ENCODE data around the gene ITGA5.

ITGA5 gene

GRCh38 chr12:54373649-54374561 lies 45.2 kb downstream of the ITGA5 start:
- no peak for DNase-seq (ENCODE audit: low read depth)
- Histone ChIP-seq H3K4me1 (ENCODE audit: control insufficient read depth, insufficient read depth, low read length) (peaks cover 63% of the 10 kb centered on the region), H3K9ac (ENCODE audit: low read length) (no peak overlapping the region), H3K27me3 (replicated peaks; ENCODE audit: control insufficient read depth, insufficient read depth, low read length) (no peaks in the 10 kb centered on the region), H3K4me3 (ENCODE audit: low read length) (no peak overlapping the region), H3K36me3 (ENCODE audit: control insufficient read depth, insufficient read depth, low read length, severe bottlenecking) (peaks cover 3% of the 10 kb centered on the region), H3K9me3 (ENCODE audit: control insufficient read depth, low read length) (no peaks in the 10 kb centered on the region)

- no peak overlapping the region for H3K9ac ChIP-seq (ENCODE audit: low read length)
- peaks cover 70% of the 10 kb centered on the region for H3K4me1 ChIP-seq (ENCODE audit: control insufficient read depth, insufficient read depth, low read length)
- no peaks in the 10 kb centered on the region for H3K27me3 ChIP-seq (replicated peaks; ENCODE audit: control insufficient read depth, insufficient read depth, low read length)
- H3K36me3 ChIP-seq (ENCODE audit: control insufficient read depth, insufficient read depth, low read length, severe bottlenecking): peaks cover 3% of the 10 kb centered on the region
- H3K9me3 ChIP-seq (ENCODE audit: control insufficient read depth, low read length): no peaks in the 10 kb centered on the region
- no peak overlapping the region for H3K4me3 ChIP-seq (ENCODE audit: low read length)
- peak; percentile 40 for DNase-seq (ENCODE audit: low read depth)
These were observed 46.8 kb downstream of the ITGA5 start for GRCh38 chr12:54372113-54372806.

GRCh38 chr12:54371328-54372112 lies 47.5 kb downstream of the ITGA5 start:
- Histone ChIP-seq H3K9me3 (ENCODE audit: control insufficient read depth, low read length) (no peaks in the 10 kb centered on the region), H3K4me3 (ENCODE audit: low read length) (no peak overlapping the region), H3K27me3 (replicated peaks; ENCODE audit: control insufficient read depth, insufficient read depth, low read length) (no peaks in the 10 kb centered on the region), H3K4me1 (ENCODE audit: control insufficient read depth, insufficient read depth, low read length) (peaks cover 62% of the 10 kb centered on the region), H3K9ac (ENCODE audit: low read length) (no peak overlapping the region), H3K36me3 (ENCODE audit: control insufficient read depth, insufficient read depth, low read length, severe bottlenecking) (peaks cover 3% of the 10 kb centered on the region)
- peak; percentile 42 for DNase-seq (ENCODE audit: low read depth)

GRCh38 chr12:54370171-54370730 lies 48.8 kb downstream of the ITGA5 start:
- Histone ChIP-seq H3K4me3 (ENCODE audit: low read length) (peak overlapping the region; percentile 56), H3K27me3 (replicated peaks; ENCODE audit: control insufficient read depth, insufficient read depth, low read length) (no peaks in the 10 kb centered on the region), H3K4me1 (ENCODE audit: control insufficient read depth, insufficient read depth, low read length) (peaks cover 49% of the 10 kb centered on the region), H3K9ac (ENCODE audit: low read length) (peak overlapping the region; percentile 61), H3K36me3 (ENCODE audit: control insufficient read depth, insufficient read depth, low read length, severe bottlenecking) (peaks cover 3% of the 10 kb centered on the region), H3K9me3 (ENCODE audit: control insufficient read depth, low read length) (no peaks in the 10 kb centered on the region)
- DNase-seq (ENCODE audit: low read depth): peak; percentile 94

GRCh38 chr12:54369597-54370131 lies 49.4 kb downstream of the ITGA5 start:
- H3K27me3 ChIP-seq (replicated peaks; ENCODE audit: control insufficient read depth, insufficient read depth, low read length): no peaks in the 10 kb centered on the region
- peak overlapping the region; percentile 48 for H3K4me3 ChIP-seq (ENCODE audit: low read length)
- no peaks in the 10 kb centered on the region for H3K9me3 ChIP-seq (ENCODE audit: control insufficient read depth, low read length)
- H3K9ac ChIP-seq (ENCODE audit: low read length): peak overlapping the region; percentile 78
- H3K4me1 ChIP-seq (ENCODE audit: control insufficient read depth, insufficient read depth, low read length): peaks cover 44% of the 10 kb centered on the region
- H3K36me3 ChIP-seq (ENCODE audit: control insufficient read depth, insufficient read depth, low read length, severe bottlenecking): peaks cover 3% of the 10 kb centered on the region
- DNase-seq (ENCODE audit: low read depth): no peak

DNA sequence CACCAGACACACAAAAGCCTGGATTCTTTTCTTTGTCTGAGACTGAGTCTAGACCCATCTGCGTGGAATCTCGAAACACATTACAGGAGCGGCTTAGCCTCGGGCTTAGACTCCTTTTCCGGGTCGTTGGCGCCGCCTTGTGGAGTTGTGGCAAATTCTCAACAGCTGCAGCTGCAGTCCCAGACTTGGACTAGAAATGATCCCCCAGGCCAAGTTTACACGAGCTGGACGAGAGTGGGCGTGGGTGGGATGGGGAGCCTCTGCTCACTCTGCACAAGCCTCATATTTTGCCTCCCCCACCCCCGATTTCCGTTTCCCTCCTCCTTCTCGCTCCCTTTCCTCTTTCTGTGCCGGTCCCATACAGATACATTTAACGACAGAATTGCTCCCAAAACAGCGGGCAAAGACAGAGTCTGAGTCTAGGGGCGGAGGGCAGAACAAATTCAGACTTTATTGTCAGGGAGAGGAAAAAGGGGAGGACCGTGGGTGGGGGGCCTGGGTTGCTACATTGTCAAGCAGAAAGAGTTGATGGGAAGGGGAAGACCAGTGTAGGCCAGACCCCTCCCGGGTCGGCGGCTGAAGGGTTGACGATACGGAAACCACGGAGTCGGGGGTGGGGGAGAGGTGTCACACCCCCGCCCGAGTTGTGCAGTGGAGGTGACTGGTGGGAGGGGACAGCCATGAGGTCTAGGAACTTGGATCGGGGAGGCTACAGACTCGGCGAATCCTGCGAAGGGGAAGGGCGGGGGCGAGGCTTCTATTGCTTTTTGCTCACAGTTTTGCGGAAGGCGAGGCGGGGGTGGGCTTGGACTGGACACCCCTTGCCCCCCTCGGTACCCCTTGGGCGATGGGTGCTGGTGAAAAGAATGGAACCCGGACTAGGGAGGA lies 50.1 kb downstream of the ITGA5 start:
- Histone ChIP-seq H3K9ac (ENCODE audit: low read length) (peak overlapping the region; percentile 78), H3K4me1 (ENCODE audit: control insufficient read depth, insufficient read depth, low read length) (peaks cover 37% of the 10 kb centered on the region), H3K4me3 (ENCODE audit: low read length) (peak overlapping the region; percentile 48), H3K9me3 (ENCODE audit: control insufficient read depth, low read length) (no peaks in the 10 kb centered on the region), H3K27me3 (replicated peaks; ENCODE audit: control insufficient read depth, insufficient read depth, low read length) (no peaks in the 10 kb centered on the region), H3K36me3 (ENCODE audit: control insufficient read depth, insufficient read depth, low read length, severe bottlenecking) (peaks cover 3% of the 10 kb centered on the region)
- DNase-seq (ENCODE audit: low read depth): peak; percentile 97

DNA sequence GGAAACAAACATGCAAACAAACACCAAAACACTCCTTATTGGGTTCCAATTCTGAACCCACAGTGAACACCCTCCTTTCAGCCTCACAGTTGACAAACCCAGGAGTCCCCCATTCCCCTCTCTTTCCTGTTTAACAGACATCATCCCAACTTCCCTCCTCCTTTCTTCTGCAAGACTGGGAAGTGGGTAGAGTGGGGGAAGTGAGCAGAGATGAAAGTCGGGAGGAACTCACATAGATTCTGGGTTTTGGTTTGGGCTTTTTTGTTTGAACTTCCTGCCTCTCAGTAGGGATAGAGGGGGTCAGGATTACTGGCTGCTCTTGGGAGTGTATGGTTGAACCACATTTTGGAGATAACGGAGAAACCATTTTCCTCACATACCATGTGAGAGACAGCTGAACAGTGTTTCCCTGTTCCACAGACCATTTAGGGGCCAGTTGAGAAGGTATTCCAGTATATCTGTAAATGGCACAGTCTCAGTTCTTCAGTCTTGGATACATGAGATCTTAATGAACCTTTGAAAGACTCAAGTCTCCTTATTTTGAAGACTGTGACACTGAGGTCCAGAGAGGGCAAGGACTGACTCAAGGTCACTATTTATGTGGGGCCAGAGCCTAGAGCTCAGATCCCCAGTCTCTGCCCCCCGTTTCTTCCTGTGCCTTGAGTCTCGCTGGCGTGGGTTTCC lies 50.9 kb downstream of the ITGA5 start:
- no peaks in the 10 kb centered on the region for H3K9me3 ChIP-seq (ENCODE audit: control insufficient read depth, low read length)
- H3K9ac ChIP-seq (ENCODE audit: low read length): peak overlapping the region; percentile 78
- H3K4me3 ChIP-seq (ENCODE audit: low read length): no peak overlapping the region
- DNase-seq (ENCODE audit: low read depth): no peak
- H3K27me3 ChIP-seq (replicated peaks; ENCODE audit: control insufficient read depth, insufficient read depth, low read length): no peaks in the 10 kb centered on the region
- H3K36me3 ChIP-seq (ENCODE audit: control insufficient read depth, insufficient read depth, low read length, severe bottlenecking): peaks cover 3% of the 10 kb centered on the region
- H3K4me1 ChIP-seq (ENCODE audit: control insufficient read depth, insufficient read depth, low read length): peaks cover 31% of the 10 kb centered on the region

- H3K9ac ChIP-seq (ENCODE audit: low read length): no peak within 1 kb of the TSS
- H3K36me3 ChIP-seq (ENCODE audit: control insufficient read depth, insufficient read depth, low read length, severe bottlenecking): no peaks in the 10 kb centered on the region
- H3K27me3 ChIP-seq (replicated peaks; ENCODE audit: control insufficient read depth, insufficient read depth, low read length): no peaks in the 10 kb centered on the region
- peaks cover 25% of the 10 kb centered on the region for H3K4me1 ChIP-seq (ENCODE audit: control insufficient read depth, insufficient read depth, low read length)
- H3K9me3 ChIP-seq (ENCODE audit: control insufficient read depth, low read length): no peaks in the 10 kb centered on the region
- no peak within 1 kb of the TSS for H3K4me3 ChIP-seq (ENCODE audit: low read length)
- DNase-seq (ENCODE audit: low read depth): no peak
These were observed 54.7 kb downstream of the ITGA5 start, which contains the start of gene GPR84 for GRCh38 chr12:54364413-54364812. Gene GPR84, minus strand, starts transcription at chr12:54364486. Its CDS starts 635 bp downstream, at chr12:54363851.

- no peak overlapping the region for H3K9ac ChIP-seq (ENCODE audit: low read length)
- H3K27me3 ChIP-seq (replicated peaks; ENCODE audit: control insufficient read depth, insufficient read depth, low read length): no peaks in the 10 kb centered on the region
- DNase-seq (ENCODE audit: low read depth): no peak
- H3K4me3 ChIP-seq (ENCODE audit: low read length): no peak overlapping the region
- no peaks in the 10 kb centered on the region for H3K9me3 ChIP-seq (ENCODE audit: control insufficient read depth, low read length)
- H3K4me1 ChIP-seq (ENCODE audit: control insufficient read depth, insufficient read depth, low read length): peaks cover 21% of the 10 kb centered on the region
- no peaks in the 10 kb centered on the region for H3K36me3 ChIP-seq (ENCODE audit: control insufficient read depth, insufficient read depth, low read length, severe bottlenecking)
These were observed 55.4 kb downstream of the ITGA5 start for GRCh38 chr12:54363618-54364017.
